OCI-LY3 (cell line): ENCODE results near the gene PAFAH1B2.
"Not testable (repeated sequence)": the region's sequence is repeated elsewhere in the genome, so short reads cannot be mapped to it uniquely, and the experiment has no call there.

Experiments used
- H2AFZ ChIP-seq: fragments of 200-600, 300-600 bp; shearing (Covaris generic); 2 replicates; pipeline ENCODE4 v1.6.0; 2014; ENCODE audit warnings: antibody characterized with exemption, low read depth, low read length
- H3K27ac ChIP-seq: fragments of 200-600, 300-600 bp; sonication (generic); 2 replicates; pipeline ENCODE4 v1.5.1; 2014; ENCODE audit warnings: mild to moderate bottlenecking, low read length, moderate library complexity, mixed read lengths
- H3K27me3 ChIP-seq: fragments of 200-600, 300-600 bp; sonication (generic); 2 replicates; pipeline ENCODE4 v1.6.1; 2014; ENCODE audit warnings: low read depth, low read length, mixed read lengths
- H3K36me3 ChIP-seq: fragments of 200-600, 300-600 bp; sonication (generic); replicated peaks from 2 replicates; pipeline ENCODE3; 2014; ENCODE audit warnings: low read depth, low read length, mixed read lengths
- H3K4me1 ChIP-seq: fragments of 300-600, 200-600 bp; sonication (generic); 2 replicates; pipeline ENCODE4 v1.6.1; 2014; ENCODE audit warnings: low read length, mixed read lengths
- H3K4me2 ChIP-seq: fragments of 200-600, 300-600 bp; sonication (generic); 2 replicates; pipeline ENCODE4 v1.6.1; 2014; ENCODE audit warnings: low read length, mixed read lengths
- H3K4me3 ChIP-seq: fragments of 300-600, 200-600 bp; sonication (generic); 2 replicates; pipeline ENCODE4 v1.5.1; 2014; ENCODE audit warnings: antibody characterized with exemption, mild to moderate bottlenecking, low read length, moderate library complexity
- H3K79me2 ChIP-seq: fragments of 300-600, 200-600 bp; shearing (Covaris generic); 2 replicates; pipeline ENCODE4 v1.6.1; 2014; ENCODE audit warnings: mild to moderate bottlenecking, low read length, mixed read lengths
- H3K9ac ChIP-seq: fragments of 300-600, 200-600 bp; shearing (Covaris generic); 2 replicates; pipeline ENCODE4 v1.6.0; 2014; ENCODE audit warnings: mild to moderate bottlenecking, low read length, moderate library complexity
- H3K9me3 ChIP-seq: fragments of 200-600, 300-600 bp; shearing (Covaris generic); 2 replicates; pipeline ENCODE4 v1.6.1; 2014; ENCODE audit warnings: low read length, mixed read lengths; ENCODE audit not compliant: insufficient read depth
- H4K20me1 ChIP-seq: fragments of 200-600, 300-600 bp; sonication (generic); 2 replicates; pipeline ENCODE4 v1.6.1; 2016; ENCODE audit warnings: low read length, mixed read lengths; ENCODE audit not compliant: insufficient read depth
- CTCF ChIP-seq: fragments of 200-600, 300-600 bp; sonication (generic); IDR thresholded peaks from 2 replicates; pipeline ENCODE4 v1.5.1; 2014; ENCODE audit warnings: antibody characterized with exemption, low read length, low read depth
- EZH2phosphoT487 ChIP-seq: fragments of 200-600 bp; shearing (Covaris generic); IDR thresholded peaks from 2 replicates; pipeline ENCODE4 v1.6.1; 2018; ENCODE audit warnings: antibody characterized with exemption, mixed run types, low read depth

Gene PAFAH1B2

GRCh38 chr11:117107701-117108590 is 36.1 kb upstream of the PAFAH1B2 start:
- Histone ChIP-seq H3K27ac (no peak overlapping the region), H3K79me2 (no peaks in the 10 kb centered on the region), H2AFZ (no peak overlapping the region), H3K4me2 (no peak overlapping the region), H4K20me1 (no peaks in the 10 kb centered on the region), H3K9ac (no peak overlapping the region), H3K4me3 (no peak overlapping the region), H3K9me3 (no peaks in the 10 kb centered on the region), H3K36me3 (no peaks in the 10 kb centered on the region), H3K27me3 (peaks cover 10% of the 10 kb centered on the region), H3K4me1 (no peaks in the 10 kb centered on the region)
- TF ChIP-seq EZH2phosphoT487 (0 out of 2 replicates have a peak, but pooled peaks have one; percentile 20), CTCF (no peak)

- TF ChIP-seq CTCF (no peak), EZH2phosphoT487 (no peak)
- Histone ChIP-seq H3K36me3 (no peaks in the 10 kb centered on the region), H4K20me1 (no peaks in the 10 kb centered on the region), H3K27ac (no peak overlapping the region), H3K9ac (no peak overlapping the region), H3K4me3 (no peak overlapping the region), H3K27me3 (peaks cover 7% of the 10 kb centered on the region), H3K9me3 (no peaks in the 10 kb centered on the region), H3K4me1 (no peaks in the 10 kb centered on the region), H3K79me2 (no peaks in the 10 kb centered on the region), H2AFZ (no peak overlapping the region), H3K4me2 (no peak overlapping the region)
Observed at GRCh38 chr11:117110294-117110950, 33.7 kb upstream of the PAFAH1B2 start.

GRCh38 chr11:117112497-117112896 is 31.6 kb upstream of the PAFAH1B2 start:
- H3K27me3 ChIP-seq, H3K4me1 ChIP-seq, H3K4me2 ChIP-seq, H3K9me3 ChIP-seq, H2AFZ ChIP-seq, H3K4me3 ChIP-seq, H3K79me2 ChIP-seq, H3K9ac ChIP-seq, H3K27ac ChIP-seq, H4K20me1 ChIP-seq, H3K36me3 ChIP-seq: not testable (repeated sequence)

- H3K36me3 ChIP-seq, H3K9ac ChIP-seq, H3K27me3 ChIP-seq, H4K20me1 ChIP-seq, H3K4me1 ChIP-seq, H3K79me2 ChIP-seq, H3K4me3 ChIP-seq, H3K9me3 ChIP-seq, H3K27ac ChIP-seq, H3K4me2 ChIP-seq, H2AFZ ChIP-seq: not testable (repeated sequence)
Observed at GRCh38 chr11:117112939-117113338, 31.1 kb upstream of the PAFAH1B2 start.

- no peak overlapping the region for H3K4me2 ChIP-seq
- no peaks in the 10 kb centered on the region for H3K36me3 ChIP-seq
- H3K4me1 ChIP-seq: no peaks in the 10 kb centered on the region
- H3K27me3 ChIP-seq: peaks cover 2% of the 10 kb centered on the region; the same call in 1 of the 2 replicates
- no peaks in the 10 kb centered on the region for H3K9me3 ChIP-seq
- TF ChIP-seq EZH2phosphoT487: no peak
- H3K27ac ChIP-seq: no peak overlapping the region
- no peaks in the 10 kb centered on the region for H4K20me1 ChIP-seq
- no peak overlapping the region for H3K9ac ChIP-seq
- no peaks in the 10 kb centered on the region for H3K79me2 ChIP-seq
- no peak overlapping the region for H2AFZ ChIP-seq
- no peak overlapping the region for H3K4me3 ChIP-seq
Observed at GRCh38 chr11:117117681-117118080, 26.4 kb upstream of the PAFAH1B2 start.
